ENCODE data around the gene EIF4E1B.

EIF4E1B gene

DNA sequence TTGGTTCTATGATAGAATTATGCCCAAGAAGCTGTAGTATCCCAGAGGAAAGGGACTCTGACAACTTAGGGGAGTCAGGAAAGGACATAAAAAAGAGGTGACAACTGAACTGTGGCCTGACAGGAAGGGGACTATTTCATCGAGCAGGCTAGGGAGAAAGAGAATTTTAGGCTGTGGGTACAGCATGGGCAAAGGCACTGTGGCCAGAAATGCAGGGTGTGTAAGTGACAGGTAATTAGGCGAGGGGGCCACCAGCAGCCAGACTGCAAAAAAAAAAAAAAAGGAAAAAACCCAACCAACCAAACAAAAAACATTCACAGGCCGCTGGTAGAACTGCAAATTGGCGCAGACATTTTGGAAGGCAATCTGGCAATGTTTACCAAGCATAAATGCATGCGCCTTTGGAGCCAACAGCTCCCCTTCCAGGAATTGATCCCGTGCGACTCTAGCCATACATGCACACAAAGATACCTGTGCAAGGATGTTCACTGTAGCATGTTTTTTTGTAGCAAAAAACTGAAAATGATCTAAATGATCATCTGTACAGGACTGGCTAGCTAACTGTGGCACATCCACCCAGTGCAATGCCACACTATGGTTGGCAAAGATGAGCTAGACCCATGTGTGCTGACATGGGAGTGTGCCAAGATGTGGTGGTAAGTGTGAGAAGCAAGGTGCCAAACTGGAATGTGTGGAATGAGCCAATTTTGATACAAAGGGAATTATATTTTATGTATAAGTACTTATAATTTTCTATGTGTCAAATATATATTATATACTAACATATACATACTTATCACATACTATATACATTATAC is 1.1 kb downstream of the EIF4E1B start:
- TF ChIP-seq, protein P1, sequence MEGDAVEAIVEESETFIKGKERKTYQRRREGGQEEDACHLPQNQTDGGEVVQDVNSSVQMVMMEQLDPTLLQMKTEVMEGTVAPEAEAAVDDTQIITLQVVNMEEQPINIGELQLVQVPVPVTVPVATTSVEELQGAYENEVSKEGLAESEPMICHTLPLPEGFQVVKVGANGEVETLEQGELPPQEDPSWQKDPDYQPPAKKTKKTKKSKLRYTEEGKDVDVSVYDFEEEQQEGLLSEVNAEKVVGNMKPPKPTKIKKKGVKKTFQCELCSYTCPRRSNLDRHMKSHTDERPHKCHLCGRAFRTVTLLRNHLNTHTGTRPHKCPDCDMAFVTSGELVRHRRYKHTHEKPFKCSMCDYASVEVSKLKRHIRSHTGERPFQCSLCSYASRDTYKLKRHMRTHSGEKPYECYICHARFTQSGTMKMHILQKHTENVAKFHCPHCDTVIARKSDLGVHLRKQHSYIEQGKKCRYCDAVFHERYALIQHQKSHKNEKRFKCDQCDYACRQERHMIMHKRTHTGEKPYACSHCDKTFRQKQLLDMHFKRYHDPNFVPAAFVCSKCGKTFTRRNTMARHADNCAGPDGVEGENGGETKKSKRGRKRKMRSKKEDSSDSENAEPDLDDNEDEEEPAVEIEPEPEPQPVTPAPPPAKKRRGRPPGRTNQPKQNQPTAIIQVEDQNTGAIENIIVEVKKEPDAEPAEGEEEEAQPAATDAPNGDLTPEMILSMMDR (IDR thresholded peaks at IDR 0.05; ENCODE audit: control insufficient read depth, insufficient read depth, low read depth, low read length, missing control alignments): no peak
- H3K4me3 ChIP-seq (ENCODE audit: control insufficient read depth, low read depth, low read length): no peak overlapping the region
- DNase-seq (ENCODE audit: low read depth): no peak

DNA sequence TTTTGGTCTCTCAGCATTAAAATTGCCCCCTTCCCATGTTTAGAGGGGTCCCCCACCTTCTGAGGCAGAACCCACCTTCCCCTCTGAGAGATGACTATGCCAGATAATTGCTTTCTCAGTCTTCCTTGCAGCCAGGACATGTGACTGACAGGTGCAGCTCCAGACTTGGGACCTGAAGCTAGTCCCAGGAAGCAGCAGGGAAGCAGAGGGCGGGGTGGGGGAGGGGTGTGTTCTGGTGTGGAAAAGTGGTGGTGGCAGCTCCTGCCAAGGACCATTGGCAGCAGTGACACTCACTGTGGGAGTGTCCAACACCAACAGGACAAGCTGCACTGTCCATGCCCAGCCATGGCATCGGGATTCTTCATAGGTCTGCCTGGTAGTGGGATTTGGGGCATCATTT is 2.3 kb downstream of the EIF4E1B start:
- TF ChIP-seq, protein P1 (IDR thresholded peaks at IDR 0.05; ENCODE audit: control insufficient read depth, insufficient read depth, low read depth, low read length, missing control alignments): no peak
- no peak for DNase-seq (ENCODE audit: low read depth)
- H3K4me3 ChIP-seq (ENCODE audit: control insufficient read depth, low read depth, low read length): no peak overlapping the region

DNA sequence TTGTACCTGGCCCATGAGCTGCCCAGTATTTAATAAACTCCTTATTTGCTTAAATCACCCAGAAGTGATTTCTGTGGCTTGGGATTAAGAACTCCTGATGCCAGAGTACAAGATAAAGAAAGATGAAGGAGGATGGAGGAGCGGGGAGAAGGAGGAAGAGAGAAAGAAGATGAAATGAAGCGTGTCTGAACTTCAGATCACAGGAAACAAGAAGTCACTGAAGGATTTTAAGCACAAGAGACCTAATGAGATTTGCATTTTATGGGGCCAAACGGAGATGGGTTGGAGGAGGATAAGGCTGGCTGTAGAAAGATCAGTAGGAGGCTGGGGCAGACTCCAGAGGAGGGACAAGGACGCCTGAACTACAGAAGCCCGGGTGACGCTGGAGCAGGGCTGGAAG is 3.1 kb downstream of the EIF4E1B start:
- TF ChIP-seq, protein P1 (IDR thresholded peaks at IDR 0.05; ENCODE audit: control insufficient read depth, insufficient read depth, low read depth, low read length, missing control alignments): no peak
- no peak overlapping the region for H3K4me3 ChIP-seq (ENCODE audit: control insufficient read depth, low read depth, low read length)
- DNase-seq (ENCODE audit: low read depth): no peak

DNA sequence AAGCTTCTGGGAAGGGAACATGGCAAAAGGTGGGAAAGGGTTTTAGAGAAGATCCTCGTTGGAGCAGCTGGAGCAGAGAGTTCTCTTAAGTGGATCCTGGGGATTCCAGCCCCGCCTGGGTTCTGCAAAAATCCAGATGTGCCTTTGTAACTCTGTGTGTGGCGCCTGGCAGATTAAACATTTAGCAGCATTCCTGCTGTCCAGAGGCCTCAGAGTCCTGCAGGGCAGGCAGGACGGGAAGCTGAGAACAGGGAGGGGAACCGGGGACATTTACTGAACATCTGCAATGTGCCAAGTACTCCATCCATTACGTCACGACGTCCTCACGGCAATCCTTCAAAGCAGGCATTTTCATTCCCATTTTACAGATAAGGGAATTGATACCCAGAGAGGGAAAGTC is 6.0 kb downstream of the EIF4E1B start:
- TF ChIP-seq, protein P1 (IDR thresholded peaks at IDR 0.05; ENCODE audit: control insufficient read depth, insufficient read depth, low read depth, low read length, missing control alignments): no peak
- no peak for DNase-seq (ENCODE audit: low read depth)
- no peak overlapping the region for H3K4me3 ChIP-seq (ENCODE audit: control insufficient read depth, low read depth, low read length)

DNA sequence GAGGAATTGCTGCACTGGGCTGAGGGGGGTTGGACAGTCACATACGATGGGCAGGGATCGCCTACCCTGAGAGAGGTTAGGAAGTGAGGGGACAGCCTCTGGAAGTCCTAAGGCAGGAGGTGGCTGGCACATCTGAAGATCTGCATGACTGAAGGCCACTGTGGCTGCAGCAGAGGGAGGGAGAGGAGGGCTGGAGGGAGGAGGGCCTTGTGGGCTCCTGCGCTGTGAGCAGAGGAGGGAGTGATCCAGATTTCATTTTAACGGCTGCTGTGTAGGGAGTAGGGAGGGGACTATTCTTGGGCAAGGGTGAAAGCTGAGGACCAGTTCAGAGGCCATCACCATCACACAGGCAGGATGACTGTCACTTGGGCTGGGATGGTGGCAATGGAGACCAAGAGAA is 7.1 kb downstream of the EIF4E1B start:
- TF ChIP-seq, protein P1 (IDR thresholded peaks at IDR 0.05; ENCODE audit: control insufficient read depth, insufficient read depth, low read depth, low read length, missing control alignments): no peak
- DNase-seq (ENCODE audit: low read depth): no peak
- H3K4me3 ChIP-seq (ENCODE audit: control insufficient read depth, low read depth, low read length): no peak overlapping the region

DNA sequence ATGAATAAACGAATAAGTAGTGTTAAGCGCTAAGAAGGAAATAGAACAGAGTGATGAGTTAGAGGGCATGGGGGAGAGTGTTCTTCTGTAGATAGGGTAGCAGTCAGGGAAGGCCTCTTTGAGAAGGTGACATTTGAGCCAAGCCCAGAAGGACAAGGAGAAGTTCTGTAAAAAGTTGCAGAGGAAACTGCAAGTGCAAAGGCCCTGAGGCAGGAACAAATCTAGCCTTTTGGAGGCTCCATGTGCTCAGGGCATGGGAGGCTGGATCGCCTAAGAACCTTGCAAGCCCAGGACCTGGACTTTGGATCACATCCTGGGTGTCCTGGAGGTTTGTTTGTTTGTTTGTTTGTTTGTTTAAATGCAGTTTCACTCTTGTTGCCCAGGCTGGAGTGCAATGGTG is 8.0 kb downstream of the EIF4E1B start:
- DNase-seq (ENCODE audit: low read depth): no peak
- H3K4me3 ChIP-seq (ENCODE audit: control insufficient read depth, low read depth, low read length): no peak overlapping the region
- TF ChIP-seq, protein P1 (IDR thresholded peaks at IDR 0.05; ENCODE audit: control insufficient read depth, insufficient read depth, low read depth, low read length, missing control alignments): no peak

All from AG09309 (cell line).